HG03045 (cell line): ENCODE measurements around the gene ARHGAP4.

ENCODE experiments used
- ATAC-seq: cut with Tn5 transposase; IDR thresholded peaks from one replicate; pipeline ENCODE4 v1.9.1; 2021; ENCODE audit warnings: mild to moderate bottlenecking, moderate library complexity; ENCODE audit not compliant: unreplicated experiment

ARHGAP4 gene

DNA sequence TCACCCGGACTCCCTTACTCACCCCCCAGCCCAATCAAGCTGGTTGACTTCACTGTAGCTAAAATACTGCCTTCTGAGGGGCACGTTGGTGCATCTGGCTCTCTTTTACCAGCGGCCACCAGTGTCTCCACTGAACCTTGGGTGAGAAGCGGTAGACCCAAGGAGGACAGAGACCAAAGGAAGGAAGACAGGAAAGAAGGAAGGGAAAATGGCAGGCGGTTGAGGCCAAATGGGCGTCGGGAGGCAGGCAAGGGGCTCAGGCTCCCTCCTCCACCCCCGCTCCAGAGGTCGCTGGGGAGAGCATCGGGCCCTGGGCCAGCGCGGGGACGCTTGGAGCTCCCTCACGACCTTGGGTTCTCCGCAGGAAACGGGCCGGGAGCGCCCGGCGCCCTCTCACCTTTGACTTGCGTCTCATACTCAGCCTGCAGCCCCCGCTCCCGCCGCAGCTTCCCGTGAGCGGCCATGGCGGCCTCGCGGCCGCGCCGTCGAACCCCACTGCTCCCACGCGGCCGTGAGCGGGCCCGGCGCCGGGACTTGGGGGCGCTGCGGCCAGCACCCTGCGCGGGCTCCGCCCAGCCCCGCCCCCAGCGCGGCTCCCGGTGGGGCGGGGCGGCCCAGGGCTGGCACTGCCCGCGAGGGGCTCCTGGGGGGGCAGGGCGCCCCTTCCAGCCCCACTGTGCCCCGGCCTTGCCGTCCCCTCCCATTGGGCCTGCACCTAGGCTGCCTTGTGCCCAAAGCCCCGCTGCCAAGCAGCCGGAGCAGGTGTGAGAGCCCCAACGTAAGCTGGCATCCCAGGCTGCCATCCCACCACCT is at the start of gene ARHGAP4:
Gene ARHGAP4, minus strand, starts transcription at position 526 of the 813 bp plus-strand sequence. Its CDS starts 62 bp downstream, at position 464.
- no peak for ATAC-seq

DNA sequence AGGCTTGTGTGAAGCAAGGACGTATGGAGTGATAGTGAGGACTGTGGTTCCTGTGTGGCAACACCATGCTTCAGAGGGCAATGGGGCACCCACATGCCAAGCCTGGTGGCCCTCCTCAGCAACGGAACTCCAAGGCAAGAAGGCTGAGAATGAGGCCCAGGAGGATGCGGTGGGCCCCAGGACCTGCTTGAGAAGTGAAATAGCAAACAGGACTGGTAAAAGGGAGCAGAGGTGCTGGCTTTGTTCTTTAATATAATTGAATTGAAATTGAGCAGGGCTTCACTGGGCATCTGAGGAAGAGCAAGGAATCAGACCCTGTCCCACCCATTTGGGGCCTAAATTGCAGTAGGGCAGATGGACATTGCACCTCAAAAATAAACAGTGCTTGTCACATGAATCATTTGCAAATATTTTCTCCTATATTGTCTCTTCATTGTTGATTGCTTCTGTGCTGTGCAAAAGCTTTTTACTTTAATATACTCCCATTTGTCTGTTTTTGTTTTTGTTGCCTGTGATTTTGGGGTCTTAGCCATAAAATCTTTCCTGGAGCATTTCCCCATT is 48.7 kb upstream of the ARHGAP4 start:
- ATAC-seq, result no peak

DNA sequence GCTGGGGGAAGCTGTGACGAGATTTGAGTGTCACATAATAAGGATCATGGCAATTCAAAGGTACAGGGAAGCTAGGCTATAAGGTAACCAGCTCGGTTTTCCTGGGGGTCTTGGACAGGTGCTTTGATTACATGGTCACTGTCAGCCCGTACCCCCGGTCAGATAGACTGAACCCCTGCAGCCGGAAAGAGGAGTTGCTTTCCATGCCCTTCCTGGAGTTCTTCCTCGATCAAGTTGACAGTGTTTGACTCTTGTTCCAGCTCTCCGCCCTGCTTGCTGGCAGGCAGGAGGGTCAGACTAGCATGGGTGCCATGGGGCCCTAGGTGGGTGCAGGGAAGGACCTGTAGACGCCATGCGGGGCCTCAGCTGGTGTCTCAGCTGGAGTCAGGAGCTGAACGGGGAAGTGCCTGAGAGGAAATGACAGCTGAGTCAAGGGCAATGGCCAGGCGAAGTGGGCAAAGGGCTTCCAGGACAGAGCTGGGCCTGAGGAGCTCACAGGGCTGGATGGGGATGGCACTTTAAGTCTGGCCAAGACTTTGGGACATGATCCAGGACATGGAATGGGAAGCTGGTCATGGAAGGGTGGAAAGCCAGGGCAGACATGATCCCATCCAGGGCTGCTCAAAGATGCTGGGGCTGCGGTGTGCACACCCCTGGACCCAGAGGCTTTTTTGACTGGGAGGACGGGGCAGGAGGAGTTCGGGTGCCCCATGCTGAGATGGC is 48.1 kb upstream of the ARHGAP4 start:
- ATAC-seq, result no peak

DNA sequence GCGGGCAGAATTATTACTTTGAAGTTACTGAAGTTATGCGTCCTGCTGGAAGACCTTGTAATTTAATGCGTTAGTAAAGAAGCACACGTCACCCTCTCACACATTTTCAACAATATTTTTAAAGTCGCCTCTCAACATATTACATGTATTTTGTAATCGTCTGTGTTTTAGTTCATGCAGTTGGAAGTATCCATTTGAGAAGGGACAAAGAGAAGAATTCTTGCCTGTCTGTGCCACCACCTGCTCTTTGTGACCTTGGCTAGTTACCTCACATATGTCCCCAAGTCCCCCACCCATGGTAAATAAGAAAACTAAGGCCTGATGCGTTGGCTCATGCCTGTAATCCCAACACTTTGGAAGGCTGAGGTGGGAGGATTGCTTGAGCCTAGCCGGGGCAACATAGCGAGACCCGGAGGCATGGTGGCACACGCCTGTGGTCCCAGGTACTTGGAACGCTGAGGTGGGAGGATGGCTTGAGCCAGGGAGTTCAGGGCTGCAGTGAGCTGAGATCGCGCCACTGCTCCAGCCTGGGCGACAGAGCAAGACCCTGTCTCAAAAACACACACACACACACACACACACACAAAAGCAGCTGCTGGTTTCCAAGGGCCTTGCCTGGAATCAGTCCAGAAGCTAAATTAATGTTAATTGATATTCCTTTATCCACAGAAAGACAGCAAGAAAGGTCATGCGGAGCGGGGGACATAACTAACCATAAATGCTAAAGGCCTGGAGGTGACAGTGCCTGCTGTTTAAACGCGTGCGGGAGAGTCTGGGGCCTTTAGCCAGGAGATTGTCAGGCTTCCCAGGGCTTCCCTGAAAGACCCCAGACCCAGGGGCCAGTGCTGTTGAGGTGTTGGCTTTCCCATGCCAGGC is 47.3 kb upstream of the ARHGAP4 start:
- ATAC-seq, result no peak

DNA sequence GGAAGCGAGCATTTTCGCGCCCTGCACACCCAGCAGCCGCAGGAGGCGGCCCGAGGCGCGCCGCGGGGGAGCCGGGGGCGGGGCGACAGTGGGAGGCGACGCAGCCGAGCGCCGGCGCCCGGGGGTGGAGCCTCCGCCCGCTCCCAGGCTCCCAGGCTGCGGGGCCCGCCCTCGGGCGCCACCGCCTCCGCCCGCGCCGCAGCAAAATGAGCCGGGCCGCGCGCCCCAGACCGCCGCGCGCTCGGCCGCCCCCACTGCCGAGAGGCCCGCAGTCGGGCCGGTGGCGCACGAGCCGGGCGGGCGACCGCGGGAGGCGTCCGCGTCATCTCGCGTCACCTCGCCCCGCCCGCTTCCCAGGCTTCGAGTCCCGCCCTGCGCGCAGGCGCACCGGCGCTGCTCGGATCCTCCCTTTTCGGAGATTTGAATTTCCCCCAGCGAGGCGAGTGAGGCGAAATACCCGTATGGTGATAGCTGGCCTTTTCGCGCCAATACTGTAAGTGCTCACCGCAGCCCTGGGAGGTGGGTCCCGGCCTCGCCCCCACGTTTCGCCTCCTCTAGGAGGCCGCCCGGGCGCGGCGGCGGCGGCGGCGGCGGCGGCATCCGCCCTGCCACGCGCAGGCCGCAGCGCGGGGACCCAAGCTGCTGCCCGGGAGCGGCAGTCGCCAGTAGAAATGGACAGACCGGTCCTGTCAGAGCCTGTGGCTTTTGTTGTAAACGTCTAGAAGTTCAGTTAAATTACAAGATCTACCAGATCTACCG is 46.5 kb upstream of the ARHGAP4 start, which contains the start of gene TMEM187:
Gene TMEM187, plus strand, starts transcription at position 387 of the 759 bp plus-strand sequence. CDS start 9,309 bp downstream, outside the sequence.
- ATAC-seq, result peak; percentile 52

DNA sequence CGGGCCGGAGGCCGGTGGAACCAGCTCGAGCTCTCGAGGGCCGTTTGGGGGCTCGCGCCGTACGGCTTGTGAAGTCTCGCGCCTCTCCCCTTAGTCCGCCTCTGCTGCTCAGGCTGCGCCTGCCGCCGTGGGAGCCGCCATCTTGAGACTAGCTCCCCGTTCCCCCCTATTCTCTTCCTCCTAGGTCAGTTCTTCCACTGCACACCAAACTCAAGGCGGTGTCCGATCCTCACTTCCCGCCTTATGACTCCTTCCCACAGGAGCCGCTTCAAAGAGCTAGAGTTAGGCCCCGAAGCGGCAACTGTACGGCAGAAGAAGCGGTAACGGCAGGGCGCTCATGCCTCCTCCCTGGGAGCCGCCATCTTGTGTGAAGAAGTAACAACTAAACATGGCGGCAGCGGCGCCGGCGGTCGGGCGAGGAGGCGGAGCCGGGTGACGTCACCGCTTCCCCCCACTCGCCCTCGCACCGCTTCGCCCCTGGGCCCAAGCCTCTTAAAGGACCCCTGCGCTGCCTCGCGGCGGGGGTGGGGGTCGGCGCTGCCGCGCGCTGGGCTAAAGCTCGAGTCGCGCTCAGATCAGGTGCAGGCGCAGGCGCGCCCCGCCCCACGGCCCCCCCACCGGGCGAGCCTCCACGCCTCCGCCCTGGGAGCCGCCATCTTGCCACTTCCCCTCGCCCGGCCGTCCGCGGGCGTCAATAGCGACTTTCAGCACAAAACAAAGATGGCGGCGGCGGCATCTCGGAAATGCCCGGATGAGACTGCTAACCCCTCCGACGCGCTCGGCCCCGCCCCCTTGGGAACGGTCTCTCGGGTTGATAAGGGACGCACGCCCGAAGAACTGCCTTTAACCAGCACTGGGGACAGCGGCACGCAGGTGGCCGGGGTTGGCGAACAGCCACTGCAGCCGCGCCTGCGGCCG is 45.6 kb upstream of the ARHGAP4 start, which contains the start of gene HCFC1:
Gene HCFC1, minus strand, starts transcription at position 369 of the 918 bp plus-strand sequence. CDS start 978 bp downstream, outside the sequence.
- peak; percentile 46 for ATAC-seq

DNA sequence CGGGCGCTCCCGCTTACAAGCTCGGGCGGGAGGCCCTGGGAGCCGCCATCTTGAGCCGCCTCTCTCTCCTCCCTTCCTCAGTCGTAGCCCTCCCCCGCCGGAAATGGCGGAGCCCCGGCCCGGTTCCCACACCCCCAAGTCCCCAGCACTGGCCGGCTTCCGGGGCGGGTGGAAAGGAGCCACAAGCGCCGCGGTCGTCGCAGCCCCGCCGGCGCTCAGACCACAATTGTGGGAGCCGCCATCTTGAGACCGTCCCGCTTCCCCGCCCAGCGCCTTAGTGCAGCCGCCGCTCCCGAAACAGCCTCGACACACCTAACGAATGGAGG is 45.0 kb upstream of the ARHGAP4 start:
- ATAC-seq, result peak; percentile 29

DNA sequence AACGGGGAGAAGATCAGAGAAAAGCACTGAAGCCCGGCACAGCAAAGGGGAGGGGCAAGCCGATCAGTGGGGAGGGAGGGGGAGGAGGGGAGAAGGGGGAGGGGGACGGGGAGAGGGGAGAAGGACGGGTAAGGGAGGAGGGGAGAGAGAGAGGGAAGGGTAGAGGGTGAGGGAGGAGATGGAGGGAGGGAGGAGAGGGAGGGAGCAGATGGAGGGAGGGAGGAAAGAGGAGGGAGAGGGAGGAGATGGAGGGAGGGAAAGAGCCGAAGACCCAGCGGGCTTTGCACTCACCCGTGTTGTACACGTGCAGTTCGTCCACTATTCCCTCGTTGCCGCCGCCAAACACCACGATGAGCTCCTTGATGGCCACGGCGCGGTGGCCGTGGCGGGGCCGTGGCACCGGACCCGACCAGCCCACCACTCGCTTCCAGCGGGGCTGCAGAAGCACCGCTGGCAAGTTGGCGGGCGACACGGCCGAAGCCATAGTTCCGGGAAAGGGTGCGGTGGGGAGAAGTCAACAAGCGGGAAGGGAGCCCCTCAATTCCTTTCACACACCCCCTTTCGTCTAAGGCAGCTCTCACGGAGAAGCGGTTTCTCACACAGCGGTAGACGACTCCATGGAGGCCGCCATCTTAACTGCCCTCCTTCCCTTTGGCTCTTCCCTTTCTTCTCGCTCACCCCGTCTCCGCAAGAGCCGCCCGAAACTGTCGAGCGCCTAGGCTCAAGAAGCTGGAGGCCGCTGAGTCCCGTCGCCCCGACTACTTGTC is 44.5 kb upstream of the ARHGAP4 start:
- no peak for ATAC-seq

DNA sequence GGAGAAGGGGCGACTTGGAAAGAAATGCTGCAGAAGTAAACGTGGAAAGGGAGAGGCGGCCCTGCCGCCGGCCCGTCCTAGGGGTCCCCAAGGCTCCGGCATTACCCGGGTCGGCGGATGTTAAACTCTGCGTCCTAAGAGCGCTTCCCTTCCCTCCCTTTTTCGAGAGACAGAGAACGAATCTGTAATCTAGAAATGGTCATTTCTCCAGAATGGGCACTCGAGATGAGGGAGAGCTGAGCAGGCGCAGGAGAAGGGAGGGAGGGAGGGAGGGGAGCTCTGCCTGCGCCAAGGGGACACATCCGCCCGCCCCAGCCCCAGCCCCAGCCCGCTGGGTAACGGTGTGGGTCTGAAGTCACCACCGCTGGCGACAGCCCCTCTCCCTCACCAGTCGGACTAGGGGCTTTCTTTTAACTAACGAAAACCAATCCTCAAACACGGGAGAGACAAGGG is 43.9 kb upstream of the ARHGAP4 start:
- no peak for ATAC-seq

DNA sequence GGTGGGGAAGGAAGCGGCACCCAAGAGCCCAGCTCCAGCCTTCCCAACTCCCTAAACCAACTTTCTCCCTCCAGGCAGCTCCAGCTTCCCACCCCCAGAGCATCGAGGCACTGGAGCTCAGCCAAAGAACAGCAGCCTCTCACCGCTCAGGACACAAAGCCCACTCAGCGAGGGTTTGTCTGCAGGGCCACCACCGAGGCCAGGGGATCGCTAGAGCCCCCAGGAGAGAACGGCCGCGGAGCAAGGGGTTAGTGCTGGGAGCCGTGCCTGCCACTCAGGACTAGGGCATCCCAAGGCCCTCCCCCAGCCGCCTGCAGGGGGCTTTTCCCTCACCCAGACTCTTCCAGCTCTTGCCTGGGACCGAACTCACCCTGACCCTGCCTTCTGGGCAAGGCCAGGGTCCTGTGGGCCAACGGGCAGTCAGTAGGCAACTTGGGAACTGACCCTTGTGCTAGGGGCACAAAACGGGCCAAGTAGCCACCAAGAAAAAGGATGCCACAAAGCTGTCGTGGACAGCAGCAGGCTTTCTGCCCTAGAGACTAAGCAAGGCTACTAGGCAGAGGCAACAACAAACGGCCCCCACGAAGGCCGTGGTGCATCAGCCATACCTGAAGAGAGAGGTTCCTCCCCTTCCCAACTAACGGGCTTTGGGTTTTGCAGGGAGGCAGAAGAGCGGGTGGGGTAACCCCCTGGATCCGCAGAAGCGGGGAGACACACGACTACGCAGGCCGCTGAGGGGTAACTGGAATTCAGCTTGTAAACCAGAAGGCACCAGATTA is 43.2 kb upstream of the ARHGAP4 start:
- ATAC-seq, result no peak

DNA sequence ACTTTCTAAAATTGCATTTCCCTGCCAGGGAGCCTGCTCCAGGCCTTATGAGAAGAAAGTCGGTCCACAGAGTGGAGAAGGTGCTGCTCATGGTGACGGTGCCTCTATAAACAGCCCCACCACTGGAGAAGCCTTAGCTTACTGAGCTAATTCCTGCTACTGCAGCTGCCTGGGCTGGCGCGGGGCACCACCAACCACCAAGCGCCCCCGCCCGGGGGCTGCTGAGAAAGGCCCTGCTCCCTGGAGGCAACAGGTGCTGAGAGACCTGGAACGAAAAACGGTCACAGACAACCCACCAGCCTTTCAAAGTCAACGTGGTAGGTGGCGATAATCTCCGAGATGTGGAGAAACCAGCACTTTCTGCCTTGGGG is 42.7 kb upstream of the ARHGAP4 start:
- ATAC-seq, result no peak

DNA sequence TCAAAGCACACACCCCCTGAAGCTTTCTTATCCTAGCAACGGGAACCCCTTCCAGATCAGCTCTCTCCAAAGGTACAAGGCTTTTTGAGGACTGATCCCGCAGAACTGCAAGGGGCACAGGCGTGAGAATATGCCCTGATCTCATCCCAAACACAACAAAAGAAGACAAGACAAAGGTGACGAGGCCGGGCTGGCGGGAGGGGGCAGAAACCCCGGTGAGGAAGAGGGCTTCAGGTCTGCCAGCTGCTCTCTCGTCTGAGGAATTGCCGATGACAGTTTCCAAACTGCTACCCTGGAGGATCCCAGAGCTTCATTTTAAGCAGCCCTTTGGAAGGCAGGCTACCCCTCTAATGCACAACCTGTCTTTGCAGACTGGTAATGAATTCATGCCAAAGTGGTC is 42.2 kb upstream of the ARHGAP4 start:
- ATAC-seq, result no peak

DNA sequence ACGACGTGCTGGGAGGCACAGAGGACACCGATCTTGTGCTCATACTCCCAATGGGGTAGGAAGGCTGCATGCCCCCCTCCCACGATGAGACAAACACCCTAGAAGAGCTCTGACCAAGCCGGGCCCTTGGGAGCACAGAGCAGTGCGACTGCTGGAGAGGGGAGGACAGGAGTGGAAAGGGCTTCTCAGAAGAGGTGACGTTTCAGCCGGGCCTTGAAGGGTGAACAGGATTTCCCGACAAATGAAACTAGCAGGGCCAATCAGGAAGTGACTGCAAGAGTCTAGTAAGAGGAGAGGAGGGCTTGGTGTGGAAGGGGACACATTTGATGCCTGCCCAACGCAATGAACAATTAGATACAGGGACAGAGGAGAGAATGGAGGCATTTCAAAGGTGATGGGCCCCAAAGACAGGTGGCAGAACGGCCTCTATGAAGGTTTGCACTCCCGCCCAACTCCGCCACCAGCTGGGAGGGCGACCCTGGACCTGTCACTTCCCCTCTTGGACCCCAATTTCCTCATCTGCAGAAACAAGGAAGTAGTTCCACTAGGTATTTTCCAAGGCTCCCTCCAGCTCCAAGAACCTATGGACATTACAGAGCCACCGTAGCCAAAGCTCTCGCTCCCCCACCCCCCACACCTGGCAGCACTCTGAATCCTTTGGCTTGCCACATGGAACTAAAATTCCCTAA is 41.6 kb upstream of the ARHGAP4 start:
- ATAC-seq, result no peak

DNA sequence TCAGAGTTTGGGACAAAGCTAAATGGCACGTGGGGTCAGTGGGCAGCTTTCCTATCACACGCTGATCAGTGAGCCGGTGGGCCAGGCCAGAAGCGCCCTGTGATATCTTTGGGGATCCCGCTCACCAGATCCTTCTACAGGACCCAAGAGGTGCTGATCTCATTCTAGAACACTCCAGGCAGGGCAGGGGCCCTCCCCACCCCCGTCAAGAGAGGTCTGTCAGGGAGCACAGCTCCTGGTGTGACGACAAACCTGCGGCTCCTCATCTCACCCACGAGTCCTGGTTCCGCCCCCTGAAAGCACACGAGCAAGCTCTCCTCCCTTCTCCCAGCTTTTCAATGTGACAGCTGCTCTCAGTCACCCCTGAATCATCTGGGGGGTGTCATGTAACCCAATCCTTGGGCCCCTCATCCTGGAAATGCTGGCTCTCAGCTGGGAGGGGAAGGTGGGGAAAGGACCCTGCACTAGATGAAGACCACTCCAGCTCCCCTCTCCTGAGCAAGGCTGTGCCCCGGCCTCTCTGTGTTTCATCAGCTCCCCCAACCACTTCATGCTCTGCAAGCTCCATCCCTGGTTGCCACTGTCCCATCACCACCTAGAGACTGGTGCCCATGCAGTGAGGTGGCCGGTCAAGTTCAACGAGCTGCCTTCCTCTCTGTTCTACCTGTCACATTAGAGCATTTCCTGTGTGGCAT is 40.9 kb upstream of the ARHGAP4 start:
- ATAC-seq, result no peak

DNA sequence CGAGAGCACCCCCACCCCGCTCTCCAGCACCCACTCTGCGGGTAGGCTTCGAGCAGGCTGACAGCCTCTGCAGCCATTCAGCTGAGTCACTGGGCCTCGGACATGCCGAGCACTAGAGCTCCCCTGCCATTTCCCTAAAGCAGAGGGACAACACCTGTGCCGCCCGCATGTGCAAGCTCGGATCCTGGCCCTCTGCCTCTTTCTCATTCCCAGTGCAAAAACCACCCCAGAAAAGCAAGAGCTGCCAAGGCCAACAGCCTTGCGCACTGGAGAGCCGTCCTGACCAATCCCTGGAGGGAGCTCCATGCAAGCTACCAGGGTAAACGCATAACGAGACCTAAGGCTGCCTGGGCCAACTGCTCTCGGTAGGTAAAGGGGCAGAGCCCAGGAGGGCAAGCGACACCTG is 40.2 kb upstream of the ARHGAP4 start:
- no peak for ATAC-seq

DNA sequence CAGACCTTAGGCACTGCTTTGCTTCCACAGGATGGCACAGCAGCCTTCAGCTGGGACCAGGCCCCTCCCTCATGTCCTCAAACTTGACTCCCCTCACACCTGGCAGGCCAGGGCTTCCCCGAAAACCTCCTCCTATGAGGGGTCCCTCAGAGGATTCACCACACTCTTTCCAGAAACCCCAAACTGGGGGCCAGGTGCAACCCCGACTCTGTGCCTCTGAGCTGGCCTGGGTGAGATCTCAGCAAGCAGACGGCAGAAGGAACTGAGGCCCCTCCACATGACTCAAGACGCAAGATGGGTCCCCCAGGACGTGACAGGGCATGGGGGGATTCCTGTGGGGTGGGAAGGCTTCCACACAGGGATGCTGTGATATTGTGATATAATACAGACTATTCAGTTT is 39.3 kb upstream of the ARHGAP4 start:
- ATAC-seq, result no peak
